Suprapubic skin (tissue), 4 donors: ENCODE measurements around the gene NACAD. TPM values are rescaled to one million over a fixed set of nuclear protein-coding genes. Genes with fewer than 3 reads are reported as not detected.

ENCODE experiments used
- DNase-seq, 2 donors: peaks; one replicate each; pipeline ENCODE4 v3.0.0-alpha.2; 2019; ENCODE audit warnings: low spot score in 2 of 2
- H3K27ac ChIP-seq: fragments of 200-600 bp; sonication (generic); one replicate; pipeline ENCODE4 v1.5.1; 2019
- H3K27me3 ChIP-seq: fragments of 200-600 bp; sonication (generic); one replicate; pipeline ENCODE4 v1.5.1; 2019
- H3K36me3 ChIP-seq: fragments of 200-600 bp; sonication (generic); one replicate; pipeline ENCODE4 v1.5.1; 2019
- H3K4me1 ChIP-seq: fragments of 200-600 bp; sonication (generic); one replicate; pipeline ENCODE4 v1.5.1; 2019
- H3K4me3 ChIP-seq: fragments of 200-600 bp; sonication (generic); one replicate; pipeline ENCODE4 v1.5.1; 2019; ENCODE audit warnings: mild to moderate bottlenecking
- H3K9me3 ChIP-seq: fragments of 200-600 bp; sonication (generic); one replicate; pipeline ENCODE4 v1.5.1; 2019
- CTCF ChIP-seq, 2 donors: fragments of 200-600 bp in 1 of 2; fragments of 450-650 bp in 1 of 2; sonication (generic) in 1 of 2; IDR thresholded peaks; one replicate each; pipeline ENCODE4 v1.5.1; 2016 to 2019; ENCODE audit warnings: antibody characterized with exemption in 2 of 2, mild to moderate bottlenecking in 1 of 2, moderate library complexity in 1 of 2
- EP300 ChIP-seq: sonication (generic); formaldehyde crosslinking; IDR thresholded peaks from one replicate; pipeline ENCODE4 v1.6.1; 2017; ENCODE audit warnings: antibody characterized with exemption
- POLR2A ChIP-seq, 2 donors: fragments of 450-650 bp; IDR thresholded peaks; one replicate each; pipeline ENCODE4 v1.6.1; 2017; ENCODE audit warnings: antibody characterized with exemption in 2 of 2, mild to moderate bottlenecking in 2 of 2, moderate library complexity in 2 of 2
- POLR2AphosphoS5 ChIP-seq, 3 donors: sonication (generic); formaldehyde crosslinking; IDR thresholded peaks; one replicate each; pipeline ENCODE4 v1.6.1; 2017; ENCODE audit warnings: antibody characterized with exemption in 3 of 3
- WGBS: methylation state at CpG from one replicate; pipeline ENCODE4 v1.1.5; 2018; 5-methylcytosine and 5-hydroxymethylcytosine counted together
- total RNA-seq, 4 donors: library from RNA; depleted of rRNA; stranded (reverse); fragments of >200 nt; gene quantifications; one replicate each; pipeline ENCODE4 v1.1.0, GENCODE V29; 2016

The NACAD gene
- total RNA-seq, 4 donors from 2014 or later, result 0.76 to 1.4 (median 1.0) TPM

GRCh38 chr7:45071528-45071927 is 17.2 kb downstream of the NACAD start:
- Histone ChIP-seq H3K27me3 (no peaks in the 10 kb centered on the region), H3K4me1 (peaks cover 5% of the 10 kb centered on the region), H3K27ac (no peak overlapping the region), H3K9me3 (no peaks in the 10 kb centered on the region), H3K36me3 (peaks cover 94% of the 10 kb centered on the region), H3K4me3 (no peak overlapping the region)
- no peak for DNase-seq
- 51% methylated on average over 3 of the region's 3 CpGs for WGBS
- TF ChIP-seq POLR2A (IDR thresholded peaks at IDR 0.05) (no peak), POLR2AphosphoS5 (IDR thresholded peaks at IDR 0.05) (no peak), EP300 (no peak), CTCF (IDR thresholded peaks at IDR 0.05) (no peak)

GRCh38 chr7:45070254-45070642 is 18.5 kb downstream of the NACAD start:
- H3K27ac ChIP-seq, result no peak overlapping the region
- no peak overlapping the region for H3K4me3 ChIP-seq
- no peaks in the 10 kb centered on the region for H3K27me3 ChIP-seq
- peaks cover 5% of the 10 kb centered on the region for H3K4me1 ChIP-seq
- DNase-seq, result peak in 1 of 2 donors; percentile 43
- no peaks in the 10 kb centered on the region for H3K9me3 ChIP-seq
- no peak for TF ChIP-seq POLR2AphosphoS5 (IDR thresholded peaks at IDR 0.05)
- no peak for TF ChIP-seq POLR2A (IDR thresholded peaks at IDR 0.05)
- no peak for TF ChIP-seq CTCF (IDR thresholded peaks at IDR 0.05)
- no peak for TF ChIP-seq EP300
- H3K36me3 ChIP-seq, result peaks cover 92% of the 10 kb centered on the region
- 100% methylated on average over 1 of the region's 1 CpG for WGBS

GRCh38 chr7:45069444-45070253 is 19.1 kb downstream of the NACAD start:
- Histone ChIP-seq H3K36me3 (peaks cover 92% of the 10 kb centered on the region), H3K9me3 (no peaks in the 10 kb centered on the region), H3K27ac (no peak overlapping the region), H3K27me3 (no peaks in the 10 kb centered on the region), H3K4me1 (peaks cover 5% of the 10 kb centered on the region), H3K4me3 (no peak overlapping the region)
- WGBS, result 91% methylated on average over 11 of the region's 15 CpGs
- TF ChIP-seq CTCF (IDR thresholded peaks at IDR 0.05), result no peak
- no peak for TF ChIP-seq EP300
- no peak for TF ChIP-seq POLR2AphosphoS5 (IDR thresholded peaks at IDR 0.05)
- TF ChIP-seq POLR2A (IDR thresholded peaks at IDR 0.05), result no peak
- peak in 1 of 2 donors; percentile 57 for DNase-seq

GRCh38 chr7:45068236-45069023 is 20.3 kb downstream of the NACAD start:
- TF ChIP-seq POLR2A (IDR thresholded peaks at IDR 0.05) (no peak), EP300 (no peak), POLR2AphosphoS5 (IDR thresholded peaks at IDR 0.05) (no peak), CTCF (IDR thresholded peaks at IDR 0.05) (no peak)
- WGBS, result 85% methylated on average over 13 of the region's 15 CpGs
- H3K4me3 ChIP-seq, result no peak overlapping the region
- peaks cover 2% of the 10 kb centered on the region for H3K4me1 ChIP-seq
- peaks cover 91% of the 10 kb centered on the region for H3K36me3 ChIP-seq
- no peaks in the 10 kb centered on the region for H3K9me3 ChIP-seq
- no peak overlapping the region for H3K27ac ChIP-seq
- peak in 1 of 2 donors; percentile 56 for DNase-seq
- no peaks in the 10 kb centered on the region for H3K27me3 ChIP-seq

- no peak for TF ChIP-seq CTCF (IDR thresholded peaks at IDR 0.05)
- TF ChIP-seq POLR2AphosphoS5 (IDR thresholded peaks at IDR 0.05), result no peak
- no peak for TF ChIP-seq EP300
- no peak for TF ChIP-seq POLR2A (IDR thresholded peaks at IDR 0.05)
- Histone ChIP-seq H3K36me3 (peaks cover 82% of the 10 kb centered on the region), H3K4me3 (no peak overlapping the region), H3K27me3 (no peaks in the 10 kb centered on the region), H3K4me1 (no peaks in the 10 kb centered on the region), H3K27ac (no peak overlapping the region), H3K9me3 (no peaks in the 10 kb centered on the region)
- 94% methylated on average over 3 of the region's 3 CpGs for WGBS
- DNase-seq, result peak in 1 of 2 donors; percentile 31
Observed at GRCh38 chr7:45067582-45067981, 21.2 kb downstream of the NACAD start.
